K562 (cell line): ENCODE data around the gene ABCF2. TPM values are rescaled to one million over a fixed set of nuclear protein-coding genes. Genes with fewer than 3 reads are reported as not detected.
A peak's percentile ranks its signal among the peaks of the same experiment; 100 is the strongest.

Experiments
- ATAC-seq: fragments of 200-7000 bp; cut with Tn5 transposase; 3 replicates; pipeline ENCODE4 v1.9.1; 2020; ENCODE audit warnings: moderate library complexity
- BruUV-seq: library from RNA; stranded (reverse); fragments of 400-500 nt; replicated peaks from 2 replicates; lab custom pipeline; 2021; lab: Mats Ljungman, UMichigan
- CTCF ChIA-PET: fragments of 300-600 bp; formaldehyde crosslinking; extraction: SDS; loops from one replicate; lab custom pipeline; 2021; ENCODE audit warnings: low intra/inter-chr PET ratio; lab: Yijun Ruan, JAX
- POLR2A ChIA-PET: fragments of 300-600, 350-650 bp; sonication (Branson Sonifier 250); formaldehyde crosslinking; extraction: SDS; loops from one replicate; lab custom pipeline; 2021; ENCODE audit warnings: antibody characterized with exemption, inconsistent platforms; lab: Yijun Ruan, JAX
- DNase-seq, 4 experiments: peaks; one replicate each; pipeline versions ENCODE4 v3.0.0 to v3.0.0-alpha.2; 2011 to 2018; ENCODE audit warnings: low spot score in 3 of 4, mixed read lengths in 3 of 4; ENCODE audit errors: extremely low read depth in 1 of 4
- FAIRE-seq: peaks from 2 replicates; lab custom pipeline; 2011; peaks lifted over from hg19 to GRCh38; lab: Jason Lieb, UNC
- H2AFZ ChIP-seq: 2 replicates; pipeline ENCODE4 v1.6.0; 2011; ENCODE audit warnings: low read depth, low read length, control low read depth, inconsistent platforms
- H3K27ac ChIP-seq: fragments of 200-600 bp; 3 replicates; pipeline ENCODE4 v1.8.0; 2011; ENCODE audit warnings: low read depth, mild to moderate bottlenecking, control low read depth, inconsistent platforms, low read length, moderate library complexity, mixed read lengths; ENCODE audit errors: extremely low read depth
- H3K27me3 ChIP-seq, 2 experiments: fragments of 300-600 bp in 1 of 2; 2 replicates in 1 of 2; 3 replicates in 1 of 2; pipeline versions ENCODE4 v1.6.0 to v1.8.0; 2011; ENCODE audit warnings: inconsistent platforms in 2 of 2, low read length in 2 of 2, mild to moderate bottlenecking in 1 of 2, mixed read lengths in 1 of 2, moderate library complexity in 1 of 2; ENCODE audit not compliant: control insufficient read depth in 2 of 2, insufficient read depth in 2 of 2
- H3K36me3 ChIP-seq: fragments of 300-600 bp; 3 replicates; pipeline ENCODE4 v1.8.0; 2011; ENCODE audit warnings: mild to moderate bottlenecking, low read length, inconsistent platforms; ENCODE audit not compliant: control insufficient read depth, insufficient read depth
- H3K4me1 ChIP-seq, 2 experiments: fragments of 200-600 bp in 1 of 2; replicated peaks in 1 of 2; 2 replicates in 1 of 2; 3 replicates in 1 of 2; pipeline versions ENCODE4 v1.5.1 to v1.8.0; 2011; ENCODE audit warnings: inconsistent platforms in 2 of 2, low read length in 2 of 2, mild to moderate bottlenecking in 1 of 2, mixed read lengths in 1 of 2, moderate library complexity in 1 of 2; ENCODE audit not compliant: control insufficient read depth in 2 of 2, insufficient read depth in 2 of 2
- H3K4me2 ChIP-seq: 2 replicates; pipeline ENCODE4 v1.6.1; 2011; ENCODE audit warnings: low read length, control low read depth, inconsistent platforms, mixed read lengths; ENCODE audit not compliant: insufficient read depth
- H3K4me3 ChIP-seq: fragments of 200-600 bp; sonication (generic), shearing (Covaris generic); 2 replicates; pipeline ENCODE4 v1.5.1; 2016; ENCODE audit warnings: control low read depth, inconsistent platforms
- H3K79me2 ChIP-seq: fragments of 200-600 bp; 3 replicates; pipeline ENCODE4 v1.8.0; 2011; ENCODE audit warnings: low read length, inconsistent platforms; ENCODE audit not compliant: control insufficient read depth, insufficient read depth
- H3K9ac ChIP-seq, 2 experiments: 2 replicates each; pipeline versions ENCODE4 v1.6.0 to v1.6.1; 2011; ENCODE audit warnings: low read depth in 2 of 2, low read length in 2 of 2, control low read depth in 1 of 2, inconsistent platforms in 1 of 2, mild to moderate bottlenecking in 1 of 2, mixed read lengths in 1 of 2; ENCODE audit not compliant: insufficient read depth in 1 of 2
- H3K9me1 ChIP-seq: one replicate; pipeline ENCODE4 v1.6.0; 2011; ENCODE audit warnings: inconsistent platforms, mild to moderate bottlenecking, low read length, moderate library complexity; ENCODE audit not compliant: control insufficient read depth, insufficient read depth
- H3K9me3 ChIP-seq: replicated peaks from 2 replicates; pipeline ENCODE4 v1.5.1; 2011; ENCODE audit warnings: low read depth, low read length, inconsistent platforms; ENCODE audit not compliant: control insufficient read depth, insufficient read depth
- H4K20me1 ChIP-seq: replicated peaks from 2 replicates; pipeline ENCODE4 v1.6.1; 2011; ENCODE audit warnings: low read length, inconsistent platforms, mixed read lengths; ENCODE audit not compliant: control insufficient read depth, insufficient read depth
- CTCF ChIP-seq, 3 experiments: IDR thresholded peaks in 2 of 3; conservative IDR thresholded peaks in 1 of 3; 2 replicates each; pipeline ENCODE4 v1.5.1; 2011 to 2012; ENCODE audit warnings: low read length in 3 of 3, mild to moderate bottlenecking in 3 of 3, control low read depth in 2 of 3, improper control_type of control experiment in 1 of 3, inconsistent platforms in 1 of 3, low read depth in 1 of 3, mixed read lengths in 1 of 3, moderate library complexity in 1 of 3; ENCODE audit not compliant: insufficient read depth in 2 of 3
- CTCFL ChIP-seq: IDR thresholded peaks from 2 replicates; pipeline ENCODE4 v1.6.1; 2011; ENCODE audit warnings: borderline replicate concordance, low read depth, mild to moderate bottlenecking, moderate library complexity, low read length; ENCODE audit not compliant: insufficient read depth, poor library complexity, severe bottlenecking
- SLC30A9 ChIP-seq: fragments of 250-450 bp; sonication (Bioruptor Pico); IDR thresholded peaks from 2 replicates; pipeline ENCODE4 v1.8.0; 2022; ENCODE audit warnings: mild to moderate bottlenecking, moderate library complexity
- ZNF407 ChIP-seq: fragments of 450-650 bp; IDR thresholded peaks from 2 replicates; pipeline ENCODE4 v1.6.1; 2016; ENCODE audit warnings: low read depth
- WGBS: fragments of 100-300 bp; shearing (Covaris generic); methylation state at CpG from one replicate; pipeline ENCODE4 v1.1.6; 2016; ENCODE audit warnings: low coverage, mixed read lengths; ENCODE audit not compliant: insufficient coverage; ENCODE audit errors: missing lambda C conversion rate; 5-methylcytosine and 5-hydroxymethylcytosine counted together
- in situ Hi-C: fragments of 300-500 bp; cut with MboI; formaldehyde crosslinking; loops from 4 replicates; pipeline ENCODE4 v1.15.0; 2018; ENCODE audit warnings: inconsistent platforms, mixed read lengths
- intact Hi-C: fragments of 100-400 bp; cut with micrococcal nuclease; formaldehyde crosslinking; loops from 2 replicates; pipeline ENCODE4 v1.14.2; 2022
- polyA plus RNA-seq, 8 experiments: library from polyadenylated mRNA; depleted of rRNA in 4 of 8; stranded (reverse) in 5 of 8; unstranded in 3 of 8; fragments of >200 nt; fragmentation: Nextera tagmentation in 2 of 8; fragmentation: Illumina TruSeq in 1 of 8; extraction: Ambion mirVana in 2 of 8; extraction: Trizol in 1 of 8; gene quantifications; 2 replicates each; pipeline versions ENCODE4 v1.2.1 to v1.2.3, GENCODE V29; 2011 to 2014; ENCODE audit warnings: inconsistent platforms in 1 of 8, missing spikeins in 1 of 8
- total RNA-seq, 7 experiments: library from RNA; depleted of rRNA in 6 of 7; stranded (reverse); fragments of >200 nt in 6 of 7; fragmentation: Illumina TruSeq in 2 of 7; extraction: Trizol in 2 of 7; gene quantifications; 2 replicates each; pipeline versions ENCODE4 v1.2.1 to v1.2.3, GENCODE V29; 2011 to 2021; ENCODE audit warnings: low replicate concordance in 1 of 7

ABCF2 gene
- total and polyA plus RNA-seq, 9 of the 15 experiments (the other 6 are each of a cell fraction or from before 2014, with no cell fraction given), result 62.1 to 224 (median 113) TPM

GRCh38 chr7:151175793-151176311 is 51.2 kb downstream of the ABCF2 start:
- H3K9me1 ChIP-seq, result peaks cover 3% of the 10 kb centered on the region
- H4K20me1 ChIP-seq, result peaks cover 16% of the 10 kb centered on the region; the same call in 1 of the 2 replicates
- in situ Hi-C loops (no loop called here), intact Hi-C loops (loop anchor here (10.0 kb wide), 2 partner anchors 161 to 211 kb away; no protein-coding TSS in a partner anchor)
- H3K9me3 ChIP-seq, result no peaks in the 10 kb centered on the region; the same call in 1 of the 2 replicates
- peaks cover 0 to 21% of the 10 kb centered on the region in 2 experiments; a peak in 1 of 5 replicates for H3K4me1 ChIP-seq
- no TSS peak for BruUV-seq
- H3K79me2 ChIP-seq, result no peaks in the 10 kb centered on the region
- POLR2A ChIA-PET, result interaction anchor here (0.7 kb wide), 2 partner anchors 19 to 31 kb away, joined by 3 read pairs; no protein-coding TSS in a partner anchor
- no peak overlapping the region for H3K9ac ChIP-seq
- 12% methylated on average over 23 of the region's 23 CpGs for WGBS
- peaks cover 39 to 62% of the 10 kb centered on the region in 2 experiments for H3K27me3 ChIP-seq
- no peak for FAIRE-seq
- no peak overlapping the region for H3K4me2 ChIP-seq
- H3K4me3 ChIP-seq, result no peak overlapping the region
- no peaks in the 10 kb centered on the region for H3K36me3 ChIP-seq
- ATAC-seq, result peak; percentile 20; the same call in 2 of the 3 replicates
- TF ChIP-seq CTCFL (peak; percentile 26), ZNF407 (no peak), CTCF (IDR thresholded peaks at IDR 0.05 in 2 of 3, conservative IDR thresholded peaks at IDR 0.05 in 1 of 3; ENCODE audit: insufficient read depth in 2 of 3, low read depth in 1 of 3, low read length in 3 of 3) (peak; percentile 44 to 54 (median 50); a peak in 5 of 6 replicates), SLC30A9 (no peak)
- peak in 1 of 4 experiments; percentile 37 for DNase-seq
- no peak overlapping the region for H2AFZ ChIP-seq
- CTCF ChIA-PET, result interaction anchor here (0.9 kb wide), 2 partner anchors 17 to 300 kb away, joined by 3 read pairs; no protein-coding TSS in a partner anchor
- no peak overlapping the region for H3K27ac ChIP-seq
